HepG2 (cell line): ENCODE results near the gene SIX5. TPM values are rescaled to one million over a fixed set of nuclear protein-coding genes. Genes with fewer than 3 reads are reported as not detected.

ENCODE experiments used
- BRCA1 ChIP-seq: sonication (generic); formaldehyde crosslinking; IDR thresholded peaks from 2 replicates; pipeline ENCODE4 v1.4.0; 2020; ENCODE audit warnings: missing genetic modification reagents
- CC2D1A ChIP-seq: sonication (generic); formaldehyde crosslinking; IDR thresholded peaks from 2 replicates; pipeline ENCODE4 v1.8.1; 2023; ENCODE audit warnings: mild to moderate bottlenecking, missing genetic modification reagents
- ESRRA ChIP-seq: sonication (generic); formaldehyde crosslinking; IDR thresholded peaks from 2 replicates; pipeline ENCODE4 v1.5.1; 2020; ENCODE audit warnings: mild to moderate bottlenecking, low read depth, missing genetic modification reagents
- LCORL ChIP-seq, 2 experiments: fragments of 450-650 bp in 1 of 2; sonication (generic) in 1 of 2; formaldehyde crosslinking in 1 of 2; IDR thresholded peaks; 2 replicates each; pipeline versions ENCODE4 v1.5.0 to v1.6.1; 2017 to 2020; ENCODE audit warnings: antibody characterized with exemption in 1 of 2, missing genetic modification reagents in 1 of 2
- PAWR ChIP-seq: sonication (generic); formaldehyde crosslinking; IDR thresholded peaks from 2 replicates; pipeline ENCODE4 v1.4.0; 2020; ENCODE audit warnings: missing genetic modification reagents, mild to moderate bottlenecking, borderline replicate concordance
- RBFOX2 ChIP-seq: fragments of 200-400 bp; formaldehyde crosslinking; IDR thresholded peaks from 2 replicates; pipeline ENCODE4 v1.6.1; 2017; ENCODE audit warnings: low read depth, mild to moderate bottlenecking, low read length
- SATB2 ChIP-seq: sonication (generic); formaldehyde crosslinking; IDR thresholded peaks from 2 replicates; pipeline ENCODE4 v1.5.0; 2020; ENCODE audit warnings: missing genetic modification reagents
- SIX1 ChIP-seq: sonication (generic); formaldehyde crosslinking; IDR thresholded peaks from 2 replicates; pipeline ENCODE4 v1.4.0; 2020; ENCODE audit warnings: missing genetic modification reagents, borderline replicate concordance
- ZBTB1 ChIP-seq: sonication (generic); formaldehyde crosslinking; IDR thresholded peaks from 2 replicates; pipeline ENCODE4 v1.4.0; 2020; ENCODE audit warnings: missing genetic modification reagents, borderline replicate concordance
- ZNF460 ChIP-seq: sonication (generic); formaldehyde crosslinking; IDR thresholded peaks from 2 replicates; pipeline ENCODE4 v1.5.1; 2020; ENCODE audit warnings: missing genetic modification reagents, mild to moderate bottlenecking, borderline replicate concordance
- ZNF777 ChIP-seq: sonication (generic); formaldehyde crosslinking; IDR thresholded peaks from 2 replicates; pipeline ENCODE4 v1.4.0; 2020; ENCODE audit warnings: missing genetic modification reagents
- ZNF782 ChIP-seq: sonication (generic); formaldehyde crosslinking; IDR thresholded peaks from 2 replicates; pipeline ENCODE4 v1.4.0; 2020; ENCODE audit warnings: missing genetic modification reagents, mild to moderate bottlenecking, borderline replicate concordance
- ZNF788 ChIP-seq: sonication (generic); formaldehyde crosslinking; IDR thresholded peaks from 2 replicates; pipeline ENCODE4 v1.5.0; 2020; ENCODE audit warnings: mild to moderate bottlenecking, missing genetic modification reagents, borderline replicate concordance
- ZSCAN25 ChIP-seq: sonication (generic); formaldehyde crosslinking; IDR thresholded peaks from 2 replicates; pipeline ENCODE4 v1.8.0; 2022; ENCODE audit warnings: mild to moderate bottlenecking, missing genetic modification reagents
- polyA plus RNA-seq, 8 experiments: library from polyadenylated mRNA; depleted of rRNA in 3 of 8; stranded (reverse) in 7 of 8; unstranded in 1 of 8; fragments of >200 nt; fragmentation: Illumina TruSeq in 4 of 8; extraction: Trizol in 4 of 8; gene quantifications; 2 replicates each; pipeline versions ENCODE4 v1.2.1 to v1.2.3, GENCODE V29; 2011 to 2016; ENCODE audit warnings: low read depth in 4 of 8, missing spikeins in 1 of 8, mixed read lengths in 1 of 8; ENCODE audit not compliant: insufficient read depth in 1 of 8
- total RNA-seq, 5 experiments: library from RNA; depleted of rRNA; stranded (reverse); fragments of >200 nt; fragmentation: Illumina TruSeq; extraction: Trizol; gene quantifications; 2 replicates each; pipeline ENCODE4 v1.2.3, GENCODE V29; 2016; ENCODE audit warnings: low read depth in 1 of 5
- TF ChIP-seq, protein P1 (sequence below), 2 experiments: fragments of 450-650 bp in 1 of 2; sonication (generic) in 1 of 2; formaldehyde crosslinking in 1 of 2; IDR thresholded peaks; 2 replicates each; pipeline versions ENCODE4 v1.6.1 to v1.8.0; 2016 to 2022; ENCODE audit warnings: antibody characterized with exemption in 1 of 2, mild to moderate bottlenecking in 1 of 2, missing genetic modification reagents in 1 of 2
- TF ChIP-seq, protein P2 (sequence below): sonication (generic); formaldehyde crosslinking; IDR thresholded peaks from 2 replicates; pipeline ENCODE4 v1.4.0; 2020; ENCODE audit warnings: missing genetic modification reagents, borderline replicate concordance

Gene SIX5
- total and polyA plus RNA-seq, 2 of the 13 experiments (the other 11 are each of a cell fraction or from before 2014, with no cell fraction given) = 7.7 to 10.5 TPM

DNA sequence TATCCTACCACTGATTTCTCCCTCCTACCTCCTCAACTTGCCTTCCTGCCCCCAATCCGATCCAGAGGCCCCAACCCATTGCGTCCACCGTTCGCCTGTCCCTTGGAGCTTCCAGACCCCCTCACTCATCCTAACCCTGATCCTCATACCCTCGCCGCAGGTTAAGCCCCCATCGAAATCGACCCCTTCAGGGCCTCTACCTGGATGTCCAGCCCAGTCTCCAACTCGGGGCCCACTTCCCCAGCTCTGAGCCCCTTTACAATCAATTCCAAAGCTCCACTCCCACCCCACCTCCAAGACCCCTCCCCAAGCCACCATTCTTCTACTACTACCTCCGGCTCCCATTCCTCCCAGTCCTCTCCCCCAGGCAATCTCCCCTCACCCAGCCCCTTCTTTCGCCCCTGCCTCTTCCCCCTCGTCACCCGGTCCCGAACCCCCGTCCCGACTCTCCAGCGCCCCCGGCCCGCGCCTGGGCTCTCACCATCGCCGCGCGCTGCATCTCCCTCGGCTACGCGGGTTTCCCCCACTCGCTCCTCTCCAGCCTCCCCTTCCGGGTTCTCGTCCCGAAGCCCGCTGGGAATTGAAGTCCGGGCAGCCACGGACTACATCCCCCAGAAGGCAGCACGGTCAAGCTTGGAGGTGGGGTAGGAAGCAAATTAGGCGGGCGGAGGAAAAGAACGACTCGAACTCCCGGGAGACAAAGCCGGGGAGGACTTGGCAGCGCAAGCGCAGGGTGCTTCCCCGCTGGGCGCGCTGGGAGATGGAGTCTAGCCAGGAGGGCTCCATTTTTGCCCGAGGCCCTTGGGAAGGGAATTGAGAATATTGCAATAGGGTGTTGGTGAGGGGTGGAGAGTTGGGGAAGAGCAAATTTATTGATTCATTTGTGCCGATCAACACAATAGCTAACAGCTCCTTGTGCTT lies 38.4 kb downstream of the SIX5 start, which contains the start of gene FBXO46 (continued):
- TF ChIP-seq, protein P1, sequence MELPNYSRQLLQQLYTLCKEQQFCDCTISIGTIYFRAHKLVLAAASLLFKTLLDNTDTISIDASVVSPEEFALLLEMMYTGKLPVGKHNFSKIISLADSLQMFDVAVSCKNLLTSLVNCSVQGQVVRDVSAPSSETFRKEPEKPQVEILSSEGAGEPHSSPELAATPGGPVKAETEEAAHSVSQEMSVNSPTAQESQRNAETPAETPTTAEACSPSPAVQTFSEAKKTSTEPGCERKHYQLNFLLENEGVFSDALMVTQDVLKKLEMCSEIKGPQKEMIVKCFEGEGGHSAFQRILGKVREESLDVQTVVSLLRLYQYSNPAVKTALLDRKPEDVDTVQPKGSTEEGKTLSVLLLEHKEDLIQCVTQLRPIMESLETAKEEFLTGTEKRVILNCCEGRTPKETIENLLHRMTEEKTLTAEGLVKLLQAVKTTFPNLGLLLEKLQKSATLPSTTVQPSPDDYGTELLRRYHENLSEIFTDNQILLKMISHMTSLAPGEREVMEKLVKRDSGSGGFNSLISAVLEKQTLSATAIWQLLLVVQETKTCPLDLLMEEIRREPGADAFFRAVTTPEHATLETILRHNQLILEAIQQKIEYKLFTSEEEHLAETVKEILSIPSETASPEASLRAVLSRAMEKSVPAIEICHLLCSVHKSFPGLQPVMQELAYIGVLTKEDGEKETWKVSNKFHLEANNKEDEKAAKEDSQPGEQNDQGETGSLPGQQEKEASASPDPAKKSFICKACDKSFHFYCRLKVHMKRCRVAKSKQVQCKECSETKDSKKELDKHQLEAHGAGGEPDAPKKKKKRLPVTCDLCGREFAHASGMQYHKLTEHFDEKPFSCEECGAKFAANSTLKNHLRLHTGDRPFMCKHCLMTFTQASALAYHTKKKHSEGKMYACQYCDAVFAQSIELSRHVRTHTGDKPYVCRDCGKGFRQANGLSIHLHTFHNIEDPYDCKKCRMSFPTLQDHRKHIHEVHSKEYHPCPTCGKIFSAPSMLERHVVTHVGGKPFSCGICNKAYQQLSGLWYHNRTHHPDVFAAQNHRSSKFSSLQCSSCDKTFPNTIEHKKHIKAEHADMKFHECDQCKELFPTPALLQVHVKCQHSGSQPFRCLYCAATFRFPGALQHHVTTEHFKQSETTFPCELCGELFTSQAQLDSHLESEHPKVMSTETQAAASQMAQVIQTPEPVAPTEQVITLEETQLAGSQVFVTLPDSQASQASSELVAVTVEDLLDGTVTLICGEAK (IDR thresholded peaks at IDR 0.05) = no peak
- TF ChIP-seq, protein P1 (CRISPR knock-in tag; IDR thresholded peaks at IDR 0.05) = no peak; the same call in 1 of the 2 replicates
- TF ChIP-seq BRCA1 (no peak), RBFOX2 (peak; percentile 80), SIX1 (CRISPR knock-in tag) (no peak), ZBTB1 (CRISPR knock-in tag) (no peak), PAWR (CRISPR knock-in tag) (no peak), CC2D1A (CRISPR knock-in tag) (no peak), ZNF777 (no peak), ZNF460 (CRISPR knock-in tag) (no peak), ZSCAN25 (CRISPR knock-in tag) (0 out of 2 replicates have a peak, but pooled peaks have one; percentile 20), ESRRA (CRISPR knock-in tag) (peak; percentile 64; the same call in 1 of the 2 replicates), LCORL (IDR thresholded peaks at IDR 0.05) (no peak), LCORL (CRISPR knock-in tag; IDR thresholded peaks at IDR 0.05) (peak; percentile 45; the same call in 1 of the 2 replicates), SATB2 (CRISPR knock-in tag) (no peak), ZNF782 (CRISPR knock-in tag) (0 out of 2 replicates have a peak, but pooled peaks have one; percentile 49), ZNF788 (CRISPR knock-in tag) (peak; percentile 79; the same call in 1 of the 2 replicates)
- TF ChIP-seq, protein P2, sequence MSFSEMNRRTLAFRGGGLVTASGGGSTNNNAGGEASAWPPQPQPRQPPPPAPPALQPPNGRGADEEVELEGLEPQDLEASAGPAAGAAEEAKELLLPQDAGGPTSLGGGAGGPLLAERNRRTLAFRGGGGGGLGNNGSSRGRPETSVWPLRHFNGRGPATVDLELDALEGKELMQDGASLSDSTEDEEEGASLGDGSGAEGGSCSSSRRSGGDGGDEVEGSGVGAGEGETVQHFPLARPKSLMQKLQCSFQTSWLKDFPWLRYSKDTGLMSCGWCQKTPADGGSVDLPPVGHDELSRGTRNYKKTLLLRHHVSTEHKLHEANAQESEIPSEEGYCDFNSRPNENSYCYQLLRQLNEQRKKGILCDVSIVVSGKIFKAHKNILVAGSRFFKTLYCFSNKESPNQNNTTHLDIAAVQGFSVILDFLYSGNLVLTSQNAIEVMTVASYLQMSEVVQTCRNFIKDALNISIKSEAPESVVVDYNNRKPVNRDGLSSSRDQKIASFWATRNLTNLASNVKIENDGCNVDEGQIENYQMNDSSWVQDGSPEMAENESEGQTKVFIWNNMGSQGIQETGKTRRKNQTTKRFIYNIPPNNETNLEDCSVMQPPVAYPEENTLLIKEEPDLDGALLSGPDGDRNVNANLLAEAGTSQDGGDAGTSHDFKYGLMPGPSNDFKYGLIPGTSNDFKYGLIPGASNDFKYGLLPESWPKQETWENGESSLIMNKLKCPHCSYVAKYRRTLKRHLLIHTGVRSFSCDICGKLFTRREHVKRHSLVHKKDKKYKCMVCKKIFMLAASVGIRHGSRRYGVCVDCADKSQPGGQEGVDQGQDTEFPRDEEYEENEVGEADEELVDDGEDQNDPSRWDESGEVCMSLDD (CRISPR knock-in tag) = no peak
